Heart right ventricle (tissue), 16 donors: ENCODE measurements around the gene SIGLEC9. TPM values are rescaled to one million over a fixed set of nuclear protein-coding genes. Genes with fewer than 3 reads are reported as not detected.

ENCODE experiments used
- ATAC-seq, 8 donors: fragments of 200-7000 bp; cut with Tn5 transposase; one replicate each; pipeline ENCODE4 v1.9.1; 2020; ENCODE audit warnings: mild to moderate bottlenecking in 8 of 8, moderate library complexity in 8 of 8, moderate number of reproducible peaks in 1 of 8
- DNase-seq, 2 donors: peaks; one replicate each; pipeline ENCODE4 v3.0.0-alpha.2; 2020
- H3K27ac ChIP-seq, 10 donors: fragments of 200-600 bp; sonication (generic) in 2 of 10; one replicate each; pipeline versions ENCODE4 v1.5.0 to v1.8.0; 2020 to 2022; ENCODE audit warnings: mild to moderate bottlenecking in 3 of 10
- H3K27me3 ChIP-seq, 7 donors: fragments of 200-600 bp; one replicate each; pipeline ENCODE4 v1.8.0; 2021 to 2022; ENCODE audit warnings: mild to moderate bottlenecking in 2 of 7
- H3K36me3 ChIP-seq, 9 donors: fragments of 200-600 bp; sonication (generic) in 1 of 9; one replicate each; pipeline versions ENCODE4 v1.5.0 to v1.8.0; 2020 to 2022; ENCODE audit warnings: mild to moderate bottlenecking in 2 of 9
- H3K4me1 ChIP-seq, 9 donors: fragments of 200-600 bp; sonication (generic) in 1 of 9; one replicate each; pipeline versions ENCODE4 v1.5.0 to v1.8.0; 2020 to 2022; ENCODE audit warnings: mild to moderate bottlenecking in 4 of 9
- H3K4me3 ChIP-seq, 10 donors: fragments of 200-600 bp; sonication (generic) in 2 of 10; one replicate each; pipeline versions ENCODE4 v1.5.0 to v1.8.0; 2020 to 2022; ENCODE audit warnings: mild to moderate bottlenecking in 7 of 10, moderate library complexity in 2 of 10
- H3K9me3 ChIP-seq, 11 donors: fragments of 200-600 bp in 10 of 11; sonication (generic) in 2 of 11; one replicate each; pipeline versions ENCODE4 v1.5.0 to v1.8.0; 2013 to 2022; ENCODE audit warnings: mild to moderate bottlenecking in 2 of 11, control low read depth in 1 of 11, moderate library complexity in 1 of 11
- WGBS, 2 donors: extraction: QIAGEN DNeasy Blood & Tissue Kit; methylation state at CpG; one replicate each; pipeline ENCODE4 v1.1.7; 2013; ENCODE audit warnings: inconsistent platforms in 1 of 2; 5-methylcytosine and 5-hydroxymethylcytosine counted together
- intact Hi-C, 10 donors: fragments of 100-400 bp; cut with DNase I; formaldehyde crosslinking; loops; one replicate each; pipeline versions ENCODE4 v1.11.1 to v1.14.2; 2022
- polyA plus RNA-seq, 2 donors: library from polyadenylated mRNA; stranded (reverse); fragments of 200-250 nt; gene quantifications; one replicate each; pipeline ENCODE4 v1.2.3, GENCODE V29; 2013
- total RNA-seq, 10 donors: library from RNA; stranded (reverse); fragmentation: NEBNext Ultra II Directional in 3 of 10; extraction: Animal tissue kit (Norgen Biotek cat#: 25700) in 3 of 10; gene quantifications; one replicate each; pipeline versions ENCODE4 v1.2.1 to v1.2.4, GENCODE V29; 2021 to 2023
- TF ChIP-seq, protein P1 (sequence below), 9 donors: fragments of 200-600 bp; sonication (generic) in 2 of 9; IDR thresholded peaks; one replicate each; pipeline versions ENCODE4 v1.5.0 to v1.8.0; 2021 to 2022; ENCODE audit warnings: antibody characterized with exemption in 9 of 9, mild to moderate bottlenecking in 5 of 9, moderate library complexity in 1 of 9
- donor health status: Arrhythmogenic right ventricular cardiomyopathy.
- donor health status: ischemic (EF 13 %, LVEDD 7.1; RV severe dilation, severe dysfunction).
- donor health status: healthy with polysubstance abuse.
- donor health status: DM: no; HTN: yes; CAD: no.
- donor health status: DM: no; HTN: no; CAD: no.
- donor health status: ischemic (EF 25% LVEDD 6.9; RV normal size, moderate dysfunction).
- donor health status: ischemic (EF 25% LVEDD 5.7; RV mildly dilated, moderate dysfunction).
- donor health status: healthy.
- donor health status: DM: yes; HTN: yes; CAD: no.
- donor health status: Ischemic cardiomyopathy.
- donor health status: ischemic (EF 35%, LVEDD 5.7; RV mildly dilated, moderate dysfunction).
- donor health status: nonischemic (EF 11% LVEDD 7.7; RV severe dilation, severe dysfunction).
- donor health status: DM: yes; HTN: yes; CAD: no.
- donor health status: PGD.
- donor health status: ischemic (EF 29% LVEDD 5.4; RV normal size, mild dysfunction).
- donor health status: nonischemic (EF 23%, LVEDD 6.1; RV moderate dilation, normal function).

SIGLEC9 gene
- total and polyA plus RNA-seq, 12 donors, result 0.41 to 7.0 (median 1.1) TPM; not detected in 1

- no peaks in the 10 kb centered on the region for H3K36me3 ChIP-seq
- H3K4me3 ChIP-seq, result no peak overlapping the region
- no peaks in the 10 kb centered on the region for H3K9me3 ChIP-seq
- ATAC-seq (no peak), DNase-seq (no peak)
- no peaks in the 10 kb centered on the region for H3K27me3 ChIP-seq
- peaks cover 0 to under 1% (median 0%) of the 10 kb centered on the region in 9 donors for H3K4me1 ChIP-seq
- no peak overlapping the region for H3K27ac ChIP-seq
- TF ChIP-seq, protein P1, sequence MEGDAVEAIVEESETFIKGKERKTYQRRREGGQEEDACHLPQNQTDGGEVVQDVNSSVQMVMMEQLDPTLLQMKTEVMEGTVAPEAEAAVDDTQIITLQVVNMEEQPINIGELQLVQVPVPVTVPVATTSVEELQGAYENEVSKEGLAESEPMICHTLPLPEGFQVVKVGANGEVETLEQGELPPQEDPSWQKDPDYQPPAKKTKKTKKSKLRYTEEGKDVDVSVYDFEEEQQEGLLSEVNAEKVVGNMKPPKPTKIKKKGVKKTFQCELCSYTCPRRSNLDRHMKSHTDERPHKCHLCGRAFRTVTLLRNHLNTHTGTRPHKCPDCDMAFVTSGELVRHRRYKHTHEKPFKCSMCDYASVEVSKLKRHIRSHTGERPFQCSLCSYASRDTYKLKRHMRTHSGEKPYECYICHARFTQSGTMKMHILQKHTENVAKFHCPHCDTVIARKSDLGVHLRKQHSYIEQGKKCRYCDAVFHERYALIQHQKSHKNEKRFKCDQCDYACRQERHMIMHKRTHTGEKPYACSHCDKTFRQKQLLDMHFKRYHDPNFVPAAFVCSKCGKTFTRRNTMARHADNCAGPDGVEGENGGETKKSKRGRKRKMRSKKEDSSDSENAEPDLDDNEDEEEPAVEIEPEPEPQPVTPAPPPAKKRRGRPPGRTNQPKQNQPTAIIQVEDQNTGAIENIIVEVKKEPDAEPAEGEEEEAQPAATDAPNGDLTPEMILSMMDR (IDR thresholded peaks at IDR 0.05), result no peak
- 70 to 81% methylated on average over 17 of the region's 17 CpGs for WGBS, 2 donors
- intact Hi-C loops, result loop anchor here in 7 of 10 donors (5.0 to 10.0 kb wide), 4 partner anchors 155 to 165 kb away; no protein-coding TSS in a partner anchor
Measured at GRCh38 chr19:51089786-51090185, 34.9 kb upstream of the SIGLEC9 start.

DNA sequence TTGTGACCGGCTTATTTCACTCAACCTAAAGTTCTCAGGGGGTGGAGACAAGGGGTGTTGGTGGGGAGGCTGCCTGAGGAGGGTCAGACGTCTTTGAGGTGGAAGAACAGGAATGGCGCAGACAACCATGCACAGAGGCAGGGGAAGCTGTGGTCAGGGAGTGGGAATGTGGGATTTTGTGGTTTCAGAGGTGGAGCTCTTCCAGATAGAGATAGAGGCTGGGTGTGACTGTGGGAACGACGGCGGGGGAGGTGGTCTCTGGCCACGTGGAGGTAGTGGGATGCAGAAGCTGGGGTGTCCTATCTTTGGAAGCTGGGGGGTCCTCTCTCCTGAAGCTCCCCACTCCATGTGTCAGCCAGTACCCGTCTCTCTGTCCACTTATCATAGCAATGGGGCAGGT, 34.2 kb upstream of the SIGLEC9 start:
- TF ChIP-seq, protein P1 (IDR thresholded peaks at IDR 0.05), result no peak
- no peak for ATAC-seq
- no peaks in the 10 kb centered on the region for H3K36me3 ChIP-seq
- intact Hi-C loops, result loop anchor here in 7 of 10 donors (5.0 to 10.0 kb wide), 4 partner anchors 156 to 166 kb away; no protein-coding TSS in a partner anchor
- WGBS, 2 donors, result 67 to 69% methylated on average over 8 of the region's 8 CpGs
- DNase-seq, result no peak
- no peaks in the 10 kb centered on the region for H3K9me3 ChIP-seq
- H3K27me3 ChIP-seq, result no peaks in the 10 kb centered on the region
- H3K4me3 ChIP-seq, result no peak overlapping the region
- no peak overlapping the region for H3K27ac ChIP-seq
- peaks cover 0 to 5% (median 0%) of the 10 kb centered on the region in 9 donors for H3K4me1 ChIP-seq

DNA sequence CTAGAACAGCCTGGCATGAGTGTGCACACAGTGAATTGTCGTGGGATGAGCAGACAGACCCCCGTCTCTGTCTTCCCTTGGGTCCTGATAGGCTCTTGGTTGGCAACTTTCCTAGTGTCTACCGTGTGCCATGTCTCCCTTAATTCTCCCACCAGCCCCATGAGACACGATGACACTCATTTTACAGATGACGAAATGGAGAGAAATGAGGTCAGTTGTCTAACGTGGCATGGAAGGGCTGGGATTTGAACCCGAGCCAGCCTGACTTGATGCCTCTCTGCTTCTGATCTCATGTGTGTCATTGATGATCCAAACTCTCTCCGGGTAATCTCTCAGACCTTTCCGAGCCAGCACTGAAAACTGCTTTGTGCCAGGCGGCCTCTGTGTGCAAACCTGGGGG, 33.6 kb upstream of the SIGLEC9 start:
- Histone ChIP-seq H3K27ac (no peak overlapping the region), H3K4me1 (peaks cover 0 to 5% (median 0%) of the 10 kb centered on the region in 9 donors), H3K36me3 (no peaks in the 10 kb centered on the region), H3K9me3 (no peaks in the 10 kb centered on the region), H3K27me3 (no peaks in the 10 kb centered on the region), H3K4me3 (no peak overlapping the region)
- WGBS, 2 donors, result 75 to 84% methylated on average over 10 of the region's 10 CpGs
- DNase-seq (no peak), ATAC-seq (no peak)
- intact Hi-C loops, result loop anchor here in 7 of 10 donors (5.0 to 10.0 kb wide), 4 partner anchors 156 to 166 kb away; no protein-coding TSS in a partner anchor
- TF ChIP-seq, protein P1 (IDR thresholded peaks at IDR 0.05), result no peak

GRCh38 chr19:51091895-51092873, 32.5 kb upstream of the SIGLEC9 start:
- intact Hi-C loops, result loop anchor here in 7 of 10 donors (5.0 to 10.0 kb wide), 4 partner anchors 157 to 167 kb away; no protein-coding TSS in a partner anchor
- ATAC-seq, result no peak
- no peaks in the 10 kb centered on the region for H3K36me3 ChIP-seq
- no peak for DNase-seq
- TF ChIP-seq, protein P1 (IDR thresholded peaks at IDR 0.05), result no peak
- H3K4me3 ChIP-seq, result no peak overlapping the region
- 67 to 68% methylated on average over 16 of the region's 16 CpGs for WGBS, 2 donors
- H3K4me1 ChIP-seq, result peaks cover 0 to 10% (median 3%) of the 10 kb centered on the region in 9 donors
- no peaks in the 10 kb centered on the region for H3K27me3 ChIP-seq
- H3K27ac ChIP-seq, result no peak overlapping the region
- H3K9me3 ChIP-seq, result no peaks in the 10 kb centered on the region
